NCI-H82 treated with DMSO at 0.1 percent for 48 hours (cell line): ENCODE data around the gene APBB3.

Experiments
- DNase-seq: peaks from one replicate; lab custom pipeline; 2025; ENCODE audit not compliant: unreplicated experiment; lab: John Stamatoyannopoulos, UW

APBB3 gene

DNA sequence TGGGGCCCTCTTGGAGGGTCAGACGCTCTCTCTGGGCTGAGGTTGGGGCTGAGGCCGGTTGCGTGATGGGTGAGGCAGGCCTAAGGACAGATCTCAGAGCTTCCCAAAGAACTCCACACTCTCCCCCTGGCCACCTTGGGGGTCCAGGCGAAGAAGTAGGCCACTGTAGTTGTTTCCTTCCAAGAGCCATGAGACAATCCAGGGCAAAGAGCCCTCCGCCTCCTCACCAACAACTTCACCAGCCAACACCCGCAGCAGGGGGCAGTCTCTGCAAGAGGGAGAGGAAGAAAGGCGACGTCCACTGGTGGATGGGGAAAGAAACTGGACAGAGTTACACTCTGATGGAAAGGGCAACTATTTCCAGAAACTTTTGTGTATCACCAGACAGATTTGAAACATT lies 10.9 kb upstream of the APBB3 start:
- DNase-seq = no peak

DNA sequence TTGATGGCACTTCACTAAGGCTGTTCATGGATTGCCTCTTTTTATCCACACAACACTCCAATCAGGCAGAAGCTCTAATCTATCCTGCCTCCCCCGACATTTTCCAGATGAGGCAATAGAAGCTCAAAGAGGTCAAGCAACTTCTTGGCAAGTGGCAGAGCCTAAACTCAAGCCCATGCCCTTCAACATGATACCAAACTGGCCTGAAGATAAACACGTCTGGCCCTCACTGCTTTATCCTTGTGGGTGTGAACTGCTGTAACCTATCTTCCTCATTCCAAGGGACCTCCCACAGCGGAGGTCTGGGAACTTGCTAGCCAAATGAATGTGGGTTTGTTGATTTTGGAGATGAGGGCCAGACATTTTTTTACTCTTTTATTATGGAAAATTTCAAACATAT lies 9.8 kb upstream of the APBB3 start:
- no peak for DNase-seq

DNA sequence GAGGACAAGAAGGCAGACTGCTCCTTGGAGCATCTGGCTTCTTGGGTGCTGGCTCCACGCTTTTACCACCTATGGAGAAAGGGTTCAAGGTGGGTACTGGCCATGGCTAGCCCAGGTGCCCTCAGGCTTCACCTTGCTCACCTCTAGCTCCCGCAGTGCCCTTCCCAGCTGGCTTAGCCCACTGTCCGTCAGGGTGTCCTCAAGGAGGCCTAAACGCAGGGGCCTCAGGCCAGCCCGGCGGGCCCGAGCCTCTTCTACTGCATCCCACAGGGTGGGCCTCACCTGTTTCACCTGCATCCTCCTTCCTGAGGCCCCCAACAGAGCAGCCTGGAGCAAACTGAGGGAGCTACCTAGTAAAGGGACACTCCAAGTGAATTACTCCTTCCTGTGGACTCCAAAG lies 9.3 kb upstream of the APBB3 start:
- no peak for DNase-seq

DNA sequence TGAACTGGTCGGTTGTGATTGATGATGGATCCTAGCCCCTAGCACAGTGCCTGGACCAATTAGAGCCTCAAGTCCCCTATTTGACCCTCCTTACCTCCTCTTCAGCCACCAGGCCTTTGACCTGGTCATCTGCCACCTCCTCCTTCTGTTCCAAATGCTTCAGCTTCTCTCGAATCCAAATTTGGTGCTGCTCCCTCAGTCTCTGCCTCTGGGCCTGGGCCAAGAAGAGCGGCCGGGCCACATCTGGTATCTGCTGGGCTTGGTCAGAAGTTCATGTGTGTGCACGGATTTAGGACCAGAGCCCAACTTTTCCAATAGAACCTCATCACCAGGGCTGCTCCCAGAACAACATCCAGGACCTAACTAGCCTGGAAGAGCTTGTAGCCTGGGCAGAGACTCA lies 6.7 kb upstream of the APBB3 start:
- no peak for DNase-seq

DNA sequence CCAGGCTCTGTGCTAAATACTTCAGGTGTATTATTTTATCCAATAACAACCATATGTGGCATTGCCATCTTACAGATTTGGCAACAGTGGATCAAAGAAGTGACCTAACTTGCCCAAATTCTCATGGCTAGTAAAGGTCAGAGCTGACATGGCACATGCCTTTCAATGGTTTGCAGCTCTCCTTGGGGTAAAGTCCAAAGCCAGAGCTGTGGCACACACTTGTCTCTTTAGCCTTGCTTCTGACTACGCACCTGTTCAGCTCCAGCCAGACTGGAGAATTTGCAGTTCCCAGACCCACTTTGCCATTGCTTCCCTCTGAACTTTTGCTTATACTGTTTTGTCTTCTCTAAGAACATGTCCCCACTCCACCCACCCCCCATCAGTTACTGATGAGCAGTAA lies 6.1 kb upstream of the APBB3 start:
- DNase-seq = no peak

DNA sequence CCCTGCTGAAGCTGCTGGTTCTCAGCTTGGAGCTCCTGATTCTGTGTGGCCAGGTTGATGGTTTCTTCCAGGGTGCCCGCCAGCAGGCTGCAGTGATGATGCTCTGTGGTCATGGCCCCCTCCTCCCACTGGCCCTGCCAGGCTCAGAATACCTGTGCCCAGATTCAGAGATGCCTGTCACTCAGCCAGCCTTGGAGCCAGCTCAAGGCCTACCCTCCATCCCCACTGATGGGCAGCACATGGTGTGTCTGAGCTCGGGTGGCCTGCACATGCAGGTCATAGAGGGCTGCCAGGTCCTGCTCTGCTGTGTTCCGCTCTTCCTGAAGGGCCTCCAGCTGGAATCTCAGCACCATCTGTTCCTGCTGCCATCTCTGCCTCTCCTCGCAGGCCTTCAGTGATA lies 5.7 kb upstream of the APBB3 start:
- DNase-seq = no peak

DNA sequence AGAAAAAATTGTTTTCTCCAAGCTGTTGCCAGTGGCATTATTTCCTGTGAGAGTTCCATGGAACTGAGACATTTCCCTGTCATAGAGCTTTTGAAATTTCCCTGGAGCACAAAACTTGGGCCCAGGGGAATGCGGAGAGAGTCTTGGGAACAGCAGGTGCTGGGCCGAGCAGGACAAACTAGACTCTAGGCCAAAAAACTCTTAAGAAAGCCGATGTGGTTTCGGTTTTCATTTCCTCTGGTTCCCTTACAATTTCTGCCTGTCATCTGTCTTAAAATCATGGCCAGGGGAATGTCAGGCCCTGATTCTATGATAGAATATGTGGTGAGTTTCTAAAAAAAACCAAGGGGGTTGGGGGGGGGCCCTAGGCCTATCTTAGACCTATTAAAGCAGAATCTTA lies 4.8 kb upstream of the APBB3 start:
- DNase-seq = no peak

DNA sequence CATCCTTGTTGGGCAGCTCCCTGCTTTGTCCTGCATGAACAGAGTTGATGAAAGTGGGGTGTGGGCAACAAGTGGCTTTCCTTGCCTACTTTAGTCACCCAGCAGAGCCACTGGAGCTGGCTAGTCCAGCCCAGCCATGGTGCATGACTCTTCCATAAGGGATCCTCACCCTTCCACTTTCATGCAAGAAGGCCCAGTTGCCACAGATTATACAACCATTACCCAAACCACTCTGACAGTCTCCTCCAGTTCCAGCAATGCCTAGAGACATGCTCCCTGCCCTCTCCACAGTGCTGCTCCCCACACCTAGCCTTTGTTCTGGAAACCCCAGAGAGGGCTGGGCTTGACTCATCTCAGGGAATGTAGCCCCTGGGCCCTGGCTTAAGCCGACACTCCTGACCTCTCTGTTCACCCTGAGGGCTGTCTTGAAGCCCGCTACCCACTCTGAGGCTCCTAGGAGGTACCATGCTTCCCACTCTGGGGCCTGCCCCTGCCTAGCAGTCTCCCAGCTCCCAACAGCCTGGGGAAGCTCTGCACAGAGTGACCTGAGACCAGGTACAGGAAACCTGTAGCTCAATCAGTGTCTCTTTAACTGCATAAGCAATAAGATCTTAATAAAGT lies 4.2 kb upstream of the APBB3 start:
- DNase-seq = no peak

DNA sequence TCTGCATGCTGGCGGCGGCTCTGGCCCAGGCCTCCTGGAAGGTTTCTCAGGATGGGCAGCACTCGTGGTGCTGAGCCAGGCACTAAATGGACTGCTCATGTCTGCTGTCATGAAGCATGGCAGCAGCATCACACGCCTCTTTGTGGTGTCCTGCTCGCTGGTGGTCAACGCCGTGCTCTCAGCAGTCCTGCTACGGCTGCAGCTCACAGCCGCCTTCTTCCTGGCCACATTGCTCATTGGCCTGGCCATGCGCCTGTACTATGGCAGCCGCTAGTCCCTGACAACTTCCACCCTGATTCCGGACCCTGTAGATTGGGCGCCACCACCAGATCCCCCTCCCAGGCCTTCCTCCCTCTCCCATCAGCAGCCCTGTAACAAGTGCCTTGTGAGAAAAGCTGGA lies 3.5 kb upstream of the APBB3 start:
- no peak for DNase-seq

DNA sequence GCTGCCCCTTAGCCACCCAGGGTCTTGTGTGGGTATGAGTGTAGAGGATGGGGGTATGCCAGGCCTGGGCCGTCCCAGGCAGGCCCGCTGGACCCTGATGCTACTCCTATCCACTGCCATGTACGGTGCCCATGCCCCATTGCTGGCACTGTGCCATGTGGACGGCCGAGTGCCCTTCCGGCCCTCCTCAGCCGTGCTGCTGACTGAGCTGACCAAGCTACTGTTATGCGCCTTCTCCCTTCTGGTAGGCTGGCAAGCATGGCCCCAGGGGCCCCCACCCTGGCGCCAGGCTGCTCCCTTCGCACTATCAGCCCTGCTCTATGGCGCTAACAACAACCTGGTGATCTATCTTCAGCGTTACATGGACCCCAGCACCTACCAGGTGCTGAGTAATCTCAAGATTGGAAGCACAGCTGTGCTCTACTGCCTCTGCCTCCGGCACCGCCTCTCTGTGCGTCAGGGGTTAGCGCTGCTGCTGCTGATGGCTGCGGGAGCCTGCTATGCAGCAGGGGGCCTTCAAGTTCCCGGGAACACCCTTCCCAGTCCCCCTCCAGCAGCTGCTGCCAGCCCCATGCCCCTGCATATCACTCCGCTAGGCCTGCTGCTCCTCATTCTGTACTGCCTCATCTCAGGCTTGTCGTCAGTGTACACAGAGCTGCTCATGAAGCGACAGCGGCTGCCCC lies 2.9 kb upstream of the APBB3 start:
- no peak for DNase-seq

DNA sequence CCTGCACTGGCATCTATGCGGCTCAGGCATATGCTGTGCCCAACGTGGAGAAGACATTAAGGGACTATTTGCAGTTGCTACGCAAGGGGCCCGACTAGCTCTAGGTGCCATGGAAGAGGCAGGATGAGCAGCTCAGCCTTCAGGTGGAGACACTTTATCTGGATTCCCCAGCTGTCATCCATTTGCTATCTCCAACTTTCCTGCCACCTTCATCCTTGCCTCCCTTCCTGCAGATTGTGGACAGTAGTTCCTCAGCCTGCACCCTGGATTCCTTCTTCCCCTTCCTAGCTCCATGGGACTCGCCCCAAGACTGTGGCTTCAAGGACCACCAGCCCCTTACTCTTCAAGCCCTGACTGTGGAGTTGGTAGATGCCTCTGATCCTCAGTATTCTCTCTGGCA lies 2.3 kb upstream of the APBB3 start:
- no peak for DNase-seq

DNA sequence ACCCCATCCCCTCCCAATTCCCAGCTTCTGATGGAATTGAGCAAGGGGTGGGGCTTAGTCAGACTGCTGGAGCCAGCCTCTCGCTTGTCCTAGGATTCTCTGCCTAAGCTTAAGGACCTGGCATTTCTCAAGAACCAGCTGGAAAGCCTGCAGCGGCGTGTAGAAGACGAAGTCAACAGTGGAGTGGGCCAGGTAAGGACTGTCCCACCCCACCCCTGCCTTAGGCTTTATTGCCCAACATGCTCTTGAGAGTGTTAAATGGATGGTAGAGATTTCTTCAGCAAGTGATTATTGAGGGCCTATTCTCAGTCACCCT lies 1.3 kb upstream of the APBB3 start:
- DNase-seq = no peak

DNA sequence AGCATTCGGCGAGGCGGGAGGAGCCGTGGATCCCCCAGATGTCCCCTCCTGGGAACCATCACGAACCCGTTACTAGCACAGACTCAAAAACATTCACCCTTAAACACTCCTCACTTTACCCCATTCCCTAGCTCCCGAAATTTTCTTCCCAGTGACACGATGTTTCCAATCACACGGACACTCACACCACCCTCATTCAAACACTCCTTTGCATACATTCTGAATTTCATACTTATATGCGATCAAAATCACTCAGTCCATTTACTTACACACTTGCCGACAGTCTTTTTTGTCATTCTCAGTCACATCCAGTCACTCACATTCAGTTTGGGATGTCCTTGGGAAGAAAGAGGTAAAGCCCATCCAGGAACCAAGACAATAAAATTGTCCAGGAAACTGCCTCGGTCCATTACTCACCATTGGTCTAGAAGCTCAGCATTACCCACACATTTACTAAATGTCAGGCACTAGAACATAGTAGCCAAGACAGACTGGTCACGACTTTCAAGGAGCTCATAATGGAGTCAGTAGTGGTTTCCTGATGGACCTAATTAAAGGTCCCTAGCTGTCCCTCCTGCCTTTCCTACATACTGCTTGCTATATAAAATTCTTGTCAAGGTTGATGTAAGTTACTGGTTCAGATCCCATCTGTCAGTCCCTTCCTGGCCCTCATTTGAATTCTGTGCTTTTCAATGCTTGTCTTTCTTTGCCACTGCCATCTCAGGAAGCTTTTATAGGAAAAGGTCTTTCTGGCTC lies 804 bp upstream of the APBB3 start:
- no peak for DNase-seq

DNA sequence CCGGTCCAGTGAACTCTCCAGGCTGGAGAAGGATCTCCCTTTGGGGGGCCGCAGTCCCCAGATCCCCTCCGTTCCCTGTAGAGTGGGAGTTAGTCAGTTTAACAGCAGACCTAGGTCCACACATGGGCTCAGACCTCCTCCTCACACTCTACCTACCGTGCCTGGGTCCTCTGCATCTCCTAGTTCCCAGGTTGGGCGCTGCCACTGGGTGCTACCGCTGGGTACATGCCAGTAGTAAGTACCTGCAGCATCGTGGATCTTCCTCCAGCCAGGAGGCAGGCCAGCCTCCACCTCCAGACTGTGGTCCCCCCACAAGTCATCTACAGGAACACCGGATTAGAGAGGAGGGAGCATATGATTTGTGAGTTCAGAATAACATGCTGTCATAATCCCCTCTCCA lies 802 bp downstream of the APBB3 start:
- DNase-seq = no peak

DNA sequence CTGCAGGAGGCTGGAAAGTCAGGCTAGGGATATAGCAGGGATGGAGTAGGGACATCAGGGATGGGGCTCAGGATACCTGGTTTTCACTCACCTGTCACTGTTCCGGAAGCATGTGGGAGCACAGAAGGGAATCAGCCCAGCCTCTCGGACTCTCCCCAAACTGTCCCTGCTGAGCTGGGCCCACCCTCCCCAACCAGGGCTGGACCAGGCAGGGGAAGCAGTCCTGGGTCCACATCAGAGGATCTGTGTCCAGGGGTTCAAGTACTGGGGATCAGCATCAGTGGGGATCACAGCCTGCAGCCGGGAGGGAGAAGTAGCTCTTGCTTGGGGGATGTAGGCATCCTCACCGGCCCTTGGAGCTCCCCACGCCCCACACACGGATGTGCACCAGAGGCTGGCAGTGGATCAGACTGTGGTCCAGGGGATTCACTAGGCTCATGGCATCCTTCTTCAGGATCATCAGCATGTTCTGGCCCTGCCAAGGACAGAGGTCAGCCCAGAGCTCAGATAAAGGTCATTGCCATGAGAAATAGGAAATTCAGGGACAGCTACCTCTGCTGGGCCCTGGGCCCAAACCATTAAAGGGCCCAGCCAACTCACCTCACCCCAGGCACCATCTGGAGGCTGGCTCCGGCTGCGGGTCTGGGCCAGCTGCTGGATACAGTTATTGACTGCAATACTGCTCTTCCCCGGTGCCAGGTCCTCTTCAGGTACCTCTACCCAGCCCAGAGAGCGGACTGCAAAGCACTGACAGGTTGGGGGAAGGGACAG lies 2.5 kb downstream of the APBB3 start:
- DNase-seq = no peak

DNA sequence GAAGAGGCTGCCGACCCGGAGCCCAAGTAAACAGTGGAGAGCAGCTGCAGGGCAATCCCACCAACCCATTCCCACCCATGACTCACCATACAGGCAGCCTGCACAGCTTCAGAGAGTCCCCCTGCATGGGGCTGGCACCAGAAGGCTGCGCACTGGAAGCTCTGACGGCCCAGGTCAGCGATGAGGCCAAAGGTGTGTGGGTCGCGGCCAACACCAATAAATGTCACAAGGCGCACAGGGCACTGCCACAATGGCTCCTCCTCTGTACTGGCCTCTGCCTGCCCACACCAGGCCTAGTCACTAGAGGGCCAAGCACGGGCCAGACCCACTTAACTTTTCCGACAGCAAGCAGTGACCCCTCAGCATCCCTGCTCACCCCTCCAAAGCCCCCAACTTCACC lies 4.2 kb downstream of the APBB3 start:
- DNase-seq = no peak

DNA sequence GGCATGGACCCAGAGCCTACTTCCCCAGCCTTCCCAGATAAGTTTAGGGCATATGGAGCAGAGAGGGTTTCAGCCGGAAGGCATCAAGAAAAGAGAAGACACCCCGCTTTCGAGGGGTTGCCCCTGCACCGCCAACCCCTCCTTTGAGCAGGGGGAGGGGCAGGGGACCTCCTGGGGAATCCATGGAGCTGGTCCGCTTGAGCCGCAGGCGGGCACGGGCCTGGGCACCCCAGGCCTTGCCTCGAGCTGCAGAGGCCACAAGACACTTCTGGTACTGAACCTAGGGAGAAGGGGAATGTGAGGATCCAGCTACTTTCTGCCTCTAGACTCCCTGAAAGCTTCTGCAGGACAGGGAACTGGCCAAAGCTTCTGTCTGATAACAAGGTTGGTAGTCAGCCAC lies 5.9 kb downstream of the APBB3 start:
- DNase-seq = no peak

DNA sequence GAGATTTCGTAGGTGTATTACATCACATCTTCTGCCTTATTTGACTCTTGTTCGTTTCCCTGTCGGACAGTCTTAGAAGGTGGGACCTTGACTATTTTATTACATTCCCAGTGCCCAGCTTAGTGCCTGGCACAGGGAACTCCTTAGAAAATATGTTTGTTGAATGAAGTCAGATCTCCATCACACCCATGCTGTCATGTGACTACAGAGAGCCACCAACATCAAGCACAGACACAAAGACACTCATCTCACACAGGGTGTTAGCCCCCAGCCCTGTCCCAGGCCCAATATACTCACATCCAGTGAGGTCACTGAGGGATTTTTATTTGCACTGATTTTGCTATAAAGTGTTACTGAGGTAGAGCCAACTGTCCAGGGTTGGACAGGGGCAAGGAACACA lies 6.4 kb downstream of the APBB3 start:
- DNase-seq = no peak

DNA sequence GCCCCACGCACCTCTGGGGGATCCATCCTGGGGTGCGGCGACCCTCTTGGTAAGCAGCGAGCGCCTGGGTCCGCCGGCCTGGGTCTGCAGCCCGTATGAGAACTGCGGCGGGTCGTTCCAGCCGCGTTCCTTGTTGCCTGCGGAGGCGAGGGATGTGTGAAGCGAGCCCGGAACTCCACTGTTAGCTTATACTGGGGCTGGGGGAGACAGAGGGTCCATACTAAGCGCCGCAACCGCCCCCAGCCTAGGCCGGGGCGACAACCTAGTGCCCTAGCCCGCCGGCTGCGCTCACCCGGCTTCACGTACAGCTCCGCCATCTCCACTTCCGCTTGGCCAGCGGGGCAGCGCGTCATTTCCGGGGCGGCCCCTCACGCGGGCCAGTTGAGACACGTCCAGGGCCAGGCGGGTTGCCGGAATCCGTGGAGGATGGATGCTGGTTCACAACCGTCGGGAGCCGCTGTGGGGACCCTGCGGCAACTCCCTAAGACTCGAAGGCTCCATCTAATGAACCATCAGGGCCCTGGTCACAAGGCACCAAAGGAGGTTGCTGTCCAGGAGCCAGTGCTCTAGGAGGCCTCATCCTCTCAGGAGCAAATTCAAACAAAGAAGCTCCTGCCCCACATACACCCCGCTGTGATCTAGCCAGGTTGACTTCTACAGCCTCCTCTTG lies 7.1 kb downstream of the APBB3 start, which contains the start of gene SRA1:
TSS of gene SRA1 (minus strand) at position 338 of the 670 bp plus-strand sequence. CDS start at position 317, 21 bp downstream.
- peak; percentile 52 for DNase-seq

DNA sequence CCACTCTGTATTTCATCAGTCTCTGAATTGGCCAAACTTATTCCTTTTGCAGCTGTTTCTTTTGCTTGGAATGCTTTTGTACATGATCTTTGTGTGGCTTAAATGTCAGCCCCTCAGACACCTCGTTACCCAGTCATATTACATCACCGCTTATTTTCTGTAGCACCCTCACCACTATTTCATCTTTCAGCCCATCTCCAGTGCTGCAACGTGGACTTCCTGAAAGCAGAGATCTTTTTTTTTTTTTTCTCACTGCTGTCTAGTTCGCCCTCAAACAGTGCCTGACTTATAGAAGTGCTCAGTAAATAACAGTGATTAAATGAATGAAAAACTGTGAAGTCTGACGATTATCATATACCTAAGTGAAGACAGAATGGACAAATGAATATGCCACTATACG lies 8.0 kb downstream of the APBB3 start:
- no peak for DNase-seq

DNA sequence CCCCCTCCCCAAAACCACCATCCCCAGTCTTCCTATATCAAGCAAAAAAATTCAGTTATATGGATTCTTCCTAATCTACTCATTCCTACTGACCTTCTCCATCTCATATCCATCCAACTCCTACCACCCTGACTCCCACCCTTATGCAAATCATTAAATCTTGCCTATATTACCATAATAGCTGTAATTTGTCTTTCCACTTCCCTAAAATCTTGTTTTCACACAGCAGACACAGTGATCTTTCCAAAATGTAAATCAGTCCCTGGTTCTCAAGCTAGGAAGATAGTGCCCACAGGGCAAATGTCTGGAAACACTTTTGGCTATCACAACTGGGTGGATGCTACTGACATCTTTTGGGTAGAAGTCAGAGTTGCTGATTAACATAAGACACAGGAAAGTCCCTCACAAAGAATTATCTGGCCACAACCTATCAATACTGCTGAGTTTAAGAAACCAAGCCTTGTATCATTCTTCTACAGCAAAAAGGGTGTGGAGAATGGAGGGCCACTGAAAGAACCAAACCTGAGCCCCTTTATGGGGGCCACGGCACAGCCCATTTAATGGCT lies 8.6 kb downstream of the APBB3 start:
- DNase-seq = no peak
